Stimulated activated CD8-positive, alpha-beta memory T cell treated with anti-CD3 and anti-CD28 coated beads, Interleukin-4, amount 100 ng/mL, for 48 hours (primary cell): Measurements from ENCODE around the gene TBX5.

Experiments used
- DNase-seq: peaks from one replicate; pipeline ENCODE4 v3.0.0-alpha.2; 2020

Gene TBX5

GRCh38 chr12:114404083-114404925 lies 1.6 kb downstream of the TBX5 start:
- DNase-seq = no peak

DNA sequence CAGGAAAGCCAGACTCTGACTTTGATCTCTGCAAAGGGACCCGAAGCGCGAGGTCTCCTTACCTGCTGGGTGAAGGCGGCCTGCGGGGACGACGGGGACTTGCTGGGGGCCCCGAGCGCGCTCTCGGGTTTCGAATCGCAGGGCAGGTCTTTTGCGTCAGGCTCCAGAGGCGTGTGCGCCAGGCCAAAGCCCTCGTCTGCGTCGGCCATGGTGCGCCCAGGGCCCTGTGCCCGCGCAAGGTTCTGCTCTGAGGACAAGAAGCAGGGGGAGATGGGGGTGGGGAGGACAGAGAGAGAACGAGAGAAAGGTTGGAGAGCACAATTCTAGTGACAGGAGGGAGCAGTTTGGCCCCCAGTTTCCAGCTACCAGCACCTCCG lies 2.3 kb downstream of the TBX5 start:
- DNase-seq = no peak

- DNase-seq = no peak
Measured at GRCh38 chr12:114403011-114403689, 2.8 kb downstream of the TBX5 start.

GRCh38 chr12:114402084-114402717 lies 3.7 kb downstream of the TBX5 start:
- DNase-seq = no peak

DNA sequence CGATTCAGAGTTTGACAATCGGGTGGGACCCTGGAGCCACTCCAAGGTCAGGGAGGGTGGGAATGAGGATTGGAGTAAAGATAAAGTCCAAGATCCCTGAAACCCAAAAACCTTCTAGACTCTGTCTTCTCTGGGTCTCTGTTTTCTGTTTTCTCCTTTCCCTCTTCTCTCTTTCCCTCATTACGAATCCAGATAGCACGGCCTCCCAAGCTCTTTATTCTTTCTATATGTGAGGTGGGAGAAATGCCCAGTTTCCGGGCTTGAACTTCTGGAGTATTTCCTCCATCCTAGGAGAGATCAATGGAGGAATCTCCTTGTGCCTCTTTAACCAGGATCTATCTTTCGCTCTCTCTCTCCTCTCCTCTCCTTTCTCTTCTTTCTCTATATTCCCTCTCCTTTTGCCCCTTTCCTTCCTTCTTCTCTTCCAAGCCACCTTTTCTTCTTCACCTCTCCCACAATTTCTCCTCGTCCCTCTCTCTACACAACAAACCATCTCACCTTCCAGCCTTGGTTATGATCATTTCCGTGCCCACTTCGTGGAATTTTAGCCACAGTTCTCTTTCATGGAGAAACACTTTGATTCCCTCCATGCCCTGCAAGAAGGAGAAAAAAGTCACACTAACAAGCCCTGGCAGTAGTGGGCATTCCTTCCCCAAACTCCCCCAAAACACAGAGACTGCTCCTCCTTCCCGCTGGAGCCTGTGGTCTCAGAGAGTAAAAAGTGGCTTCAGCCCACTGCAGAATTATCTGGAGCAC lies 4.4 kb downstream of the TBX5 start:
- DNase-seq = no peak

- no peak for DNase-seq
Measured at GRCh38 chr12:114400925-114401324, 5.0 kb downstream of the TBX5 start.

DNA sequence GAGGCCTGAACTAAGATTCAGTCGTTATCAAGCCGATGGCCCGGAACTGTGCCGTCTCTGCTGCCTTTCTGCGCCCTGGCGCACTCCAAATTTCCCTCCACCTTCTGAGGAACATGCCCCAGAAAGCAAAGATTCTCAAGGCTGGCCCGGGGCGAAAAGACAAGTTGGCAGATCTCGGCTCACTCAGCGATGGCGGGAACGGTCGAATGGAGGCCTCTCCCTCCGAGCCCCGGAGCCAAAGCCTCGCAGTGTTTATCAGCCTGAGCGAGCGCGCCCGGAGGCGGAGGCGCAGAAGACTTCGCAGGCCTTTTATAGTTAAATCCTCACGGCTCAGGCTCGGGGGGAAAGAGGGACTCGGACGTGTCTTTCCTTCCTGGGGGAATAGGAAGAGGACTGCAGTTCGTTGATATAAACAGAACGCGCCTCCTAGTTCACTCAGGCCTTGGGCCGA lies 5.6 kb downstream of the TBX5 start:
- DNase-seq = no peak

DNA sequence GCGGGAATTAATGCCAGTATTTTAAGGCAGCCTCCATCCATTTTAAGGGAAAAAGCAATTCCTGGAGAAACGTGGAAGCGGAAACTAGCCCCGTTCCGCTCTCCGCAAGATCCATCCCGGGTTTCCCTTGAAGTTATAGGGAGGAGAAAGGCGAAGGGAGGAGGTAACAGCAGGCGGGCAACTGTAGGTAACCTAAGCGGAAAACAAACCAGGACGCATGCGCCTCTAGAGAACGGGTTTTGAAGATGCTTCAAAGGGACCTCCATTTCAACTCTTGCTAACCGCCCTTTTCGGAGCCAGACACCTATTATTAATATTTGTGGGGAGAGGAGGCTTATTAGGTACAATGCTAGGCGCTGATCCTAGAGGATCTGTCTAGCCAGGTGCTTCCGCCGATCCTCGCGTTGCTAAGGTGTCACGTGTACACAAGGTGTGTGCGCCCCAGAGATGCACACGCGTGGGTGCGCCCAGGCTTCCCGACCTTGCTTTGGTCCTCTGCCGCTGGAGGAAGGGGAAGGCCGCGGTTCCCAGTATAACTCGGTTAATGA lies 6.2 kb downstream of the TBX5 start:
- DNase-seq = no peak

- DNase-seq = no peak
Measured at GRCh38 chr12:114397978-114398881, 7.7 kb downstream of the TBX5 start.

DNA sequence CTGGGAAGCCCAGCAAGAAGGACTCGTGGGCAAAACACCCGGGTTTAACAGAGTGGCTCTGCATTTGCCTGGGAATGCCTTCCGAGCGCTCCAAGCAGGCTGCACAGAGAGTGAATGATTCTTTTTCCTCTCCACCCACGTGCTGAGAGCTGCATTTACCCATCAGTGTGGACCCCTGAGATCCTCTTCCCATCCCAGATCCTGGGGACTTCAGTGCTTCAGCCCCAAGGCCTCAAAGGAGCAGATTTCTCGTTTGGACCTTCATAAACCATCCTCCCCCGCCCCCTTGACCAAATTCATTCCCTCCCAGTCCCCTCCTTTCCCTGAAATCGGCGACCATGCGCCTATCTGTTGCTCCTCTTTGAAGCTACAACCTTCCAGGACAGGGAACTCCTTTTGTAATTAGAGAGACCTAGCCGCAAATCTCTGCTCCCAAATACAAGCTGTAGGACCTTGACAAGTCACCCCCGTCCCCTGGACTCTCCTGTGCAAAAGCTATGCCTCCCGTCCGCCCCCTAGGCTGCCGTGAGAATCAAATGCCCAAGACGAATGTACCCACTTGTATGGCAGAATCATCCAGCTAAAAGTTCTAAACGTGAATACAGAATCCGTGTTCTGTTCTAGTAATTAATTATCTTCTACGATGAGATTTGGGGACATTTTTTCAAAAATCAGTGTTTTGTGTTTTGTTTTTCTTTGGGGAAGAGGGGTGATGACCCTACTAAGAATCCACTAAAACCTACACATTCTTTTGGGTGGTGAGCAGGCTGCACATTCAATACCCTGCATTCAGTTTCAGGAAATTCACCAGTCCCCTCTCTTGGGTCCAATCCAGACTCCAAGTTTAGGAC lies 8.8 kb downstream of the TBX5 start:
- DNase-seq = no peak

DNA sequence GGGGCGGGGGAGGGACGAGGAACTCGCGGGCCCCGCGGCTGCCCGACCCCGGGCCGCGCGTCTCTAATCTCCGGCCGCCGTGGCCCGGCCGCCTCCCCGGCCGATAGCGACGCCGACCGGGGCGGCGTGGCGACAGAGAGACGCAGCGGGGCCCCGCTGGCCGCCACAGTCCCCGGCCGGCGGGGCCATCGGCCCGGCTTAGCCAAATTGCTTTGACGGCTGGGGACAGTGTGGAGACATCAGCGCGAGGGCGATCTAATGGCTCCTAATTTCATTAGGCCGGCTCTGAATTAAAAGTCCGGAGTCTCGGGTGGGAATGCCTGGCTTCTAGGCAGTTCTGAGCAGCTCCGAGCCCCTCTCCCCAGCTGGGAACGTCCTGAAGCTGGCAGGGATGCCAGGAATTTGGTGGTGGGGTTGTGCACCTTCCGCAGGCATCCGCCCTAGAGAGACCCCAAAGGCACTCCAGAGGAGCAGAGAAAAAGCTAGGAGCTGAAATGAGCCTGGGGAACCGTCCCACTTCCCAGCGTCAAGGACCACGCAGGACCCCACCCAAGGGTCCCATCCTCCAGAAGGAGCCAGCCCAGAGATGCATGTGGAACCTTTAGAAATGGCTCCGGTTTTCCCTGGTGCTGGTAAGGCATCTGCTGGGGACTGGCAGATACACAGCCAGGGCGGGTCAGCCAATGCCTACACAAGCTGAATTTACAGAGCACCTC lies 9.6 kb downstream of the TBX5 start:
- DNase-seq = no peak

- no peak for DNase-seq
Measured at GRCh38 chr12:114395755-114396152, 10.2 kb downstream of the TBX5 start.

DNA sequence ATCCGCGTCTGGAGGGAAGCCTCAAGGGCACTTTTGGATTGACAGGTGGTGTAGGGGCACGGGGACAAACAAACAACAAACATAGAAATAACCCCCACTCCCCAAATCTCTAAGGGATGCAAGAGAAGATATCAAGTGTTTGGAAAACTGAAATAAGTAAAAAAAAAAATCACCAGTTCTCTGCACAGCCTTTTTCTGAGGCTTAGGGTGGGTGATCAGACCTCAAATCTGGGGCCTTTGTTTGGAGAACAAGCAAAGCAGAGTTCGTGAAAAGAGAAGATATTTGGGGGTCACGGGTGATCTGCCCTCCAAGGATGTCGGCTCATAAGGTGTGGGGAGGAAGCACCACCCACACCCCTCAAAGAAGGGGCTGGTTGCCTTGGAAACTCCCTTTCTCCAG lies 10.7 kb downstream of the TBX5 start:
- DNase-seq = no peak

- no peak for DNase-seq
Measured at GRCh38 chr12:114393569-114393968, 12.4 kb downstream of the TBX5 start.

- no peak for DNase-seq
Measured at GRCh38 chr12:114392909-114393308, 13.0 kb downstream of the TBX5 start.

- no peak for DNase-seq
Measured at GRCh38 chr12:114391088-114391487, 14.9 kb downstream of the TBX5 start.

GRCh38 chr12:114384739-114385138 lies 21.2 kb downstream of the TBX5 start:
- no peak for DNase-seq

DNA sequence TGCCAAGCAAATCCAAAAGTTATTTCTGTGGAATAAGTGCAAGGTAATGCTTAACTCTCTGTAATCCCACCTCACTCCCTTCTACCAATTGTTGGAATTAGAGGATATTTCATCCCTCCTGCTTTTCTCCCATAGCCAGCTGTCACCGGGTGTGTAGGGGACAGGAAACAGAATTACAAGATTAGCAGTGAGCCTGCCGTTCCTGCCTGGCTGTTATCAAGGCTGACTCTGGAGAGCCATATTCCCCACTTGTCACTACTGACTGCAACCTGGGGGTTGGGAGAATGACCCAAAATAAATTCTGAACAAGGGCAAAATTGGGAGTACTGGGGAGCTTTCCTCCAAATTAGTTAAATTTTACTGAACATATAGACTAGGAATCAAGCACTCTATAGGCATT lies 24.8 kb downstream of the TBX5 start:
- no peak for DNase-seq

DNA sequence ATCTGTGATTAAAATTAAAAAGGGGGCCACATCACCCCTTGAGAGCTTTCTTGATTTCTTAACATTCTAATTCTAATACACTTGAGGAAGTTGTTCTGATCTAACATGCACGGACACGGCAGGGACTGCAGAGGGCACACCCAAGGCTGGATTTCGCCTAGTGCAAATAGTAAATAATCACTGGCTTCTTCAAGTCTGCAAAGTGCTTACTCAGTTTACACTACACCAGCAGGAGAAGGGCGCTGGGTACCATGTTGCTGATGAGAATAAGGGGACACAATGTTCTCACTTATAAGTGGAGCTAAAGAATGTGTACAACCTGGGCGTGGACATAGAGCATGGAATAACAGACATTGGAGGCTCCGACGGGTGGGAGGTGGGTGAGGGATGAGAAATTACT lies 34.2 kb downstream of the TBX5 start:
- no peak for DNase-seq

- DNase-seq = no peak
Measured at GRCh38 chr12:114371250-114371649, 34.7 kb downstream of the TBX5 start.
